ENCODE measurements around the gene CMTM8.

CMTM8 gene

GRCh38 chr3:32373844-32374243, 135.4 kb downstream of the CMTM8 start:
- H3K79me2 ChIP-seq (ENCODE audit: control insufficient read depth, insufficient read depth, low read length, poor library complexity), result no peaks in the 10 kb centered on the region
- H3K4me1 ChIP-seq (ENCODE audit: control insufficient read depth in 1 of 2, insufficient read depth in 2 of 2, low read length in 2 of 2), result no peaks in the 10 kb centered on the region
- no peak for DNase-seq
- no peak overlapping the region for H3K4me3 ChIP-seq (ENCODE audit: low read depth, low read length)
- no peaks in the 10 kb centered on the region for H3K27me3 ChIP-seq (ENCODE audit: insufficient read depth, low read length)
- H3K9me3 ChIP-seq (ENCODE audit: insufficient read depth, low read depth, low read length), result no peaks in the 10 kb centered on the region
- no peak overlapping the region for H2AFZ ChIP-seq (ENCODE audit: insufficient read depth, low read length, poor library complexity)
- no peak overlapping the region for H3K4ac ChIP-seq (ENCODE audit: low read depth, low read length)
- no peak overlapping the region for H3K9ac ChIP-seq (ENCODE audit: low read length)
- H2BK12ac ChIP-seq (ENCODE audit: low read length), result no peak overlapping the region
- no peak overlapping the region for H4K12ac ChIP-seq (ENCODE audit: low read depth, low read length)
- no peak overlapping the region for H4K91ac ChIP-seq (ENCODE audit: low read depth, low read length)
- H2BK5ac ChIP-seq (ENCODE audit: low read depth, low read length, poor library complexity), result no peak overlapping the region
- no peaks in the 10 kb centered on the region for H3K79me1 ChIP-seq (ENCODE audit: low read length)
- H3K14ac ChIP-seq (ENCODE audit: low read length), result no peak overlapping the region
- no peak overlapping the region for H3K23ac ChIP-seq (ENCODE audit: low read length)
- H4K8ac ChIP-seq (ENCODE audit: low read depth, low read length), result no peak overlapping the region
- H2AK5ac ChIP-seq (ENCODE audit: low read length), result no peak overlapping the region
- no peak overlapping the region for H3K18ac ChIP-seq (ENCODE audit: low read length)
- no peak overlapping the region for H3K4me2 ChIP-seq (ENCODE audit: low read length)
- WGBS (ENCODE audit: extremely low coverage, insufficient coverage, insufficient read length), result no CpG with 5 or more reads among the region's 5 CpGs
- no peak overlapping the region for H2BK120ac ChIP-seq (ENCODE audit: insufficient read depth, low read length, poor library complexity)
- H3K27ac ChIP-seq (ENCODE audit: low read depth, low read length), result no peak overlapping the region
- no peaks in the 10 kb centered on the region for H3K36me3 ChIP-seq (ENCODE audit: control insufficient read depth in 1 of 2, insufficient read depth in 2 of 2, low read length in 2 of 2)

GRCh38 chr3:32374788-32375595, 136.5 kb downstream of the CMTM8 start:
- H2AFZ ChIP-seq (ENCODE audit: insufficient read depth, low read length, poor library complexity), result no peak overlapping the region
- H3K4me3 ChIP-seq (ENCODE audit: low read depth, low read length), result no peak overlapping the region
- H3K27me3 ChIP-seq (ENCODE audit: insufficient read depth, low read length), result no peaks in the 10 kb centered on the region
- H3K4ac ChIP-seq (ENCODE audit: low read depth, low read length), result no peak overlapping the region
- DNase-seq, result peak; percentile 65 to 91
- H2BK5ac ChIP-seq (ENCODE audit: low read depth, low read length, poor library complexity), result no peak overlapping the region
- no peak overlapping the region for H3K18ac ChIP-seq (ENCODE audit: low read length)
- no peak overlapping the region for H3K14ac ChIP-seq (ENCODE audit: low read length)
- no peak overlapping the region for H2BK12ac ChIP-seq (ENCODE audit: low read length)
- H3K36me3 ChIP-seq (ENCODE audit: control insufficient read depth in 1 of 2, insufficient read depth in 2 of 2, low read length in 2 of 2), result no peaks in the 10 kb centered on the region
- no peaks in the 10 kb centered on the region for H3K79me2 ChIP-seq (ENCODE audit: control insufficient read depth, insufficient read depth, low read length, poor library complexity)
- no CpG with 5 or more reads among the region's 12 CpGs for WGBS (ENCODE audit: extremely low coverage, insufficient coverage, insufficient read length)
- H3K9me3 ChIP-seq (ENCODE audit: insufficient read depth, low read depth, low read length), result no peaks in the 10 kb centered on the region
- H3K4me2 ChIP-seq (ENCODE audit: low read length), result no peak overlapping the region
- H3K4me1 ChIP-seq (ENCODE audit: control insufficient read depth in 1 of 2, insufficient read depth in 2 of 2, low read length in 2 of 2), result no peaks in the 10 kb centered on the region
- no peak overlapping the region for H3K27ac ChIP-seq (ENCODE audit: low read depth, low read length)
- no peak overlapping the region for H3K9ac ChIP-seq (ENCODE audit: low read length)
- no peak overlapping the region for H2AK5ac ChIP-seq (ENCODE audit: low read length)
- no peaks in the 10 kb centered on the region for H3K79me1 ChIP-seq (ENCODE audit: low read length)
- no peak overlapping the region for H3K23ac ChIP-seq (ENCODE audit: low read length)
- H4K12ac ChIP-seq (ENCODE audit: low read depth, low read length), result no peak overlapping the region
- no peak overlapping the region for H4K8ac ChIP-seq (ENCODE audit: low read depth, low read length)
- no peak overlapping the region for H4K91ac ChIP-seq (ENCODE audit: low read depth, low read length)
- no peak overlapping the region for H2BK120ac ChIP-seq (ENCODE audit: insufficient read depth, low read length, poor library complexity)

GRCh38 chr3:32375596-32375930, 137.1 kb downstream of the CMTM8 start:
- Histone ChIP-seq H3K4me1 (ENCODE audit: control insufficient read depth in 1 of 2, insufficient read depth in 2 of 2, low read length in 2 of 2) (no peaks in the 10 kb centered on the region), H3K9me3 (ENCODE audit: insufficient read depth, low read depth, low read length) (no peaks in the 10 kb centered on the region), H3K4ac (ENCODE audit: low read depth, low read length) (no peak overlapping the region), H3K27ac (ENCODE audit: low read depth, low read length) (no peak overlapping the region), H2BK12ac (ENCODE audit: low read length) (no peak overlapping the region), H3K18ac (ENCODE audit: low read length) (no peak overlapping the region), H3K23ac (ENCODE audit: low read length) (no peak overlapping the region), H4K91ac (ENCODE audit: low read depth, low read length) (no peak overlapping the region), H2BK5ac (ENCODE audit: low read depth, low read length, poor library complexity) (no peak overlapping the region), H3K9ac (ENCODE audit: low read length) (no peak overlapping the region), H3K36me3 (ENCODE audit: control insufficient read depth in 1 of 2, insufficient read depth in 2 of 2, low read length in 2 of 2) (no peaks in the 10 kb centered on the region), H3K4me3 (ENCODE audit: low read depth, low read length) (no peak overlapping the region), H4K8ac (ENCODE audit: low read depth, low read length) (no peak overlapping the region), H3K14ac (ENCODE audit: low read length) (no peak overlapping the region), H2AK5ac (ENCODE audit: low read length) (no peak overlapping the region), H3K4me2 (ENCODE audit: low read length) (no peak overlapping the region), H4K12ac (ENCODE audit: low read depth, low read length) (no peak overlapping the region), H3K79me2 (ENCODE audit: control insufficient read depth, insufficient read depth, low read length, poor library complexity) (no peaks in the 10 kb centered on the region), H3K79me1 (ENCODE audit: low read length) (no peaks in the 10 kb centered on the region), H2BK120ac (ENCODE audit: insufficient read depth, low read length, poor library complexity) (no peak overlapping the region), H3K27me3 (ENCODE audit: insufficient read depth, low read length) (no peaks in the 10 kb centered on the region), H2AFZ (ENCODE audit: insufficient read depth, low read length, poor library complexity) (no peak overlapping the region)
- DNase-seq, result no peak
- WGBS (ENCODE audit: extremely low coverage, insufficient coverage, insufficient read length), result no CpG with 5 or more reads among the region's 5 CpGs

GRCh38 chr3:32376115-32376514, 137.6 kb downstream of the CMTM8 start:
- Histone ChIP-seq H4K12ac (ENCODE audit: low read depth, low read length) (no peak overlapping the region), H3K9me3 (ENCODE audit: insufficient read depth, low read depth, low read length) (no peaks in the 10 kb centered on the region), H2BK120ac (ENCODE audit: insufficient read depth, low read length, poor library complexity) (no peak overlapping the region), H4K91ac (ENCODE audit: low read depth, low read length) (no peak overlapping the region), H4K8ac (ENCODE audit: low read depth, low read length) (no peak overlapping the region), H3K27me3 (ENCODE audit: insufficient read depth, low read length) (no peaks in the 10 kb centered on the region), H3K23ac (ENCODE audit: low read length) (no peak overlapping the region), H3K18ac (ENCODE audit: low read length) (no peak overlapping the region), H2BK5ac (ENCODE audit: low read depth, low read length, poor library complexity) (no peak overlapping the region), H3K9ac (ENCODE audit: low read length) (no peak overlapping the region), H3K14ac (ENCODE audit: low read length) (no peak overlapping the region), H3K4me2 (ENCODE audit: low read length) (no peak overlapping the region), H2BK12ac (ENCODE audit: low read length) (no peak overlapping the region), H3K27ac (ENCODE audit: low read depth, low read length) (no peak overlapping the region), H3K79me2 (ENCODE audit: control insufficient read depth, insufficient read depth, low read length, poor library complexity) (no peaks in the 10 kb centered on the region), H2AFZ (ENCODE audit: insufficient read depth, low read length, poor library complexity) (no peak overlapping the region), H2AK5ac (ENCODE audit: low read length) (no peak overlapping the region), H3K4me1 (ENCODE audit: control insufficient read depth in 1 of 2, insufficient read depth in 2 of 2, low read length in 2 of 2) (no peaks in the 10 kb centered on the region), H3K4me3 (ENCODE audit: low read depth, low read length) (no peak overlapping the region), H3K4ac (ENCODE audit: low read depth, low read length) (no peak overlapping the region), H3K36me3 (ENCODE audit: control insufficient read depth in 1 of 2, insufficient read depth in 2 of 2, low read length in 2 of 2) (no peaks in the 10 kb centered on the region), H3K79me1 (ENCODE audit: low read length) (no peaks in the 10 kb centered on the region)
- no CpG with 5 or more reads among the region's 2 CpGs for WGBS (ENCODE audit: extremely low coverage, insufficient coverage, insufficient read length)
- no peak for DNase-seq

Measured in trophoblast cell (in vitro differentiated cells and primary cell).